ENCODE measurements around the gene ADGRE1. TPM values are rescaled to one million over a fixed set of nuclear protein-coding genes. Genes with fewer than 3 reads are reported as not detected.

The ADGRE1 gene
- total RNA-seq, 4 donors from 2014 or later, result 0.13 TPM; not detected in 3

DNA sequence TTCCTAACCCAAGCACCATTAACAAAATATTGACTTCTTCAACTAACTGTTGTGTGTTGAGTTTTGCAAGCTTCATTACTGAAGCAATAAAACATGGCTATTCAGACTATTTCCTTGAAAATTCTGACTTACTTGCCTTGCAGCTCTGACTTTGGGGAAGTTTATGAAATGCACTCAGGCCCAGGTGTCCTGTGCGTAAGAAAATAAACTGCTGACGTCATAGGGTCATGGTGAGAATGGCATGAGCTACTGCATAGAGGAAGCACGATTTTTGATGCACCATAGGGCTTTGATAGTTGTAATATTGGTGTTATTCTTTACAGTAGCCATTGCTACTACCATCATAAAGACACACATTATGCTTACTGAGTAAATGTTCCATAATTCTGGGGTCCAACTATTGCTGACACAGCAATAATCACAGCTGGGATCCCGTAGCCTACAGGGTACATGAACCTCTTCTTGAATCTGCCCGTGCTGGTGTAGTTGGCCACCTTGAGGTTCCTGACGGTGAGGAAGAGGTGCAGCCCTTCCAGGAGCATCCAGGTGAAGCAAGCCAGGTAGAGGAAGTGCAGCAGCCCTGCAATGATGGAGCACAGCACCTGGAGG is 76.0 kb downstream of the ADGRE1 start:
- H3K36me3 ChIP-seq, result no peaks in the 10 kb centered on the region
- H3K4me1 ChIP-seq, result no peaks in the 10 kb centered on the region
- no peak for TF ChIP-seq POLR2A (IDR thresholded peaks at IDR 0.05)
- TF ChIP-seq EP300 (IDR thresholded peaks at IDR 0.05), result no peak
- no peak for TF ChIP-seq POLR2AphosphoS5 (IDR thresholded peaks at IDR 0.05)
- TF ChIP-seq, protein P1, sequence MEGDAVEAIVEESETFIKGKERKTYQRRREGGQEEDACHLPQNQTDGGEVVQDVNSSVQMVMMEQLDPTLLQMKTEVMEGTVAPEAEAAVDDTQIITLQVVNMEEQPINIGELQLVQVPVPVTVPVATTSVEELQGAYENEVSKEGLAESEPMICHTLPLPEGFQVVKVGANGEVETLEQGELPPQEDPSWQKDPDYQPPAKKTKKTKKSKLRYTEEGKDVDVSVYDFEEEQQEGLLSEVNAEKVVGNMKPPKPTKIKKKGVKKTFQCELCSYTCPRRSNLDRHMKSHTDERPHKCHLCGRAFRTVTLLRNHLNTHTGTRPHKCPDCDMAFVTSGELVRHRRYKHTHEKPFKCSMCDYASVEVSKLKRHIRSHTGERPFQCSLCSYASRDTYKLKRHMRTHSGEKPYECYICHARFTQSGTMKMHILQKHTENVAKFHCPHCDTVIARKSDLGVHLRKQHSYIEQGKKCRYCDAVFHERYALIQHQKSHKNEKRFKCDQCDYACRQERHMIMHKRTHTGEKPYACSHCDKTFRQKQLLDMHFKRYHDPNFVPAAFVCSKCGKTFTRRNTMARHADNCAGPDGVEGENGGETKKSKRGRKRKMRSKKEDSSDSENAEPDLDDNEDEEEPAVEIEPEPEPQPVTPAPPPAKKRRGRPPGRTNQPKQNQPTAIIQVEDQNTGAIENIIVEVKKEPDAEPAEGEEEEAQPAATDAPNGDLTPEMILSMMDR (IDR thresholded peaks at IDR 0.05), result no peak
- 63 to 65% methylated on average over 5 to 6 of the region's 6 CpGs for WGBS, 2 donors (ENCODE audit: low coverage in 1 of 2)
- no peak overlapping the region for H3K27ac ChIP-seq
- ATAC-seq, result no peak
- H3K27me3 ChIP-seq, result peaks cover 24% of the 10 kb centered on the region
- H3K4me3 ChIP-seq, result no peak overlapping the region
- H3K9me3 ChIP-seq, result peaks cover 0 to 4% (median 0%) of the 10 kb centered on the region in 3 donors

DNA sequence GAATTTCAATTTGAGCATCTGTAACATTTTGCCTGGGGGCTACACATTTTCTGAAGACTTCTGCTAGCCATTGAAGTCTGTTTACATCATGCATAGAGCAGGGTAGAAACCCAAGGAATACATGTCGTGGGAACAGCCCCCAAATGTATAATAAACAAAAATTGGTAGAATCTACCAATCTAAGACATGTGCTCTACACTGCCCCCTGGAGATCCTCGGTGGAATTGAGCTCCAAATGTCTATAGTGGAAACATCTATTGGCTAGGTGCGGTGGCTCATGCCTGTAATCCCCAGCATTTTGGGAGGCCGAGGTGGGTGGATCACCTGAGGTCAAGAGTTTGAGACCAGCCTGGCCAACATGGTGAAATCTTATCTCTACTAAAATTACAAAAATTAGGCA is 76.6 kb downstream of the ADGRE1 start:
- ATAC-seq, result no peak
- TF ChIP-seq EP300 (IDR thresholded peaks at IDR 0.05) (no peak), POLR2AphosphoS5 (IDR thresholded peaks at IDR 0.05) (no peak), POLR2A (IDR thresholded peaks at IDR 0.05) (no peak)
- TF ChIP-seq, protein P1 (IDR thresholded peaks at IDR 0.05), result no peak
- Histone ChIP-seq H3K27me3 (peaks cover 18% of the 10 kb centered on the region), H3K27ac (no peak overlapping the region), H3K4me3 (no peak overlapping the region), H3K36me3 (no peaks in the 10 kb centered on the region), H3K9me3 (peaks cover 0 to 4% (median 0%) of the 10 kb centered on the region in 3 donors), H3K4me1 (no peaks in the 10 kb centered on the region)
- 29 to 40% methylated on average over 1 to 4 of the region's 4 CpGs for WGBS, 2 donors (ENCODE audit: low coverage in 1 of 2)

DNA sequence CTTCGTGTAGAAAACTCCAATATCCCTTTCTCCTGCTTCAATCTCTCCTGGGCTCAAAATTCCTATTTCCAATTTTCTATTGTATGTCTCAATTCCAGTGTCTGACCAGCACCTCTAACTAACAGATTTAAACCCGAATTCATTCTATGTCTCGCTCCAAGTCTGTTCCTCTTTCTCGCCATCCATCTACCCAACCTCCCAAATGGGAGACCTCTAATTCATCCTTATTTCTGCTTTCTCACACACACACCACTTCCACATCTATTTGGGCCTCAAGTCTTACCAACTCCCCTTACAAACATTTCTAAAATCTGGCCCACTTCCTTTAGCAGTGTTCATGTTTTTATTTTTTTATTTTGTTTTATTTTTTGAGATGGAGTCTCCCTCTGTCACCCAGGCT is 80.6 kb downstream of the ADGRE1 start:
- no peaks in the 10 kb centered on the region for H3K36me3 ChIP-seq
- WGBS, 2 donors (ENCODE audit: low coverage in 1 of 2), result 69 to 89% methylated on average over 3 to 4 of the region's 4 CpGs
- H3K27ac ChIP-seq, result no peak overlapping the region
- H3K27me3 ChIP-seq, result peaks cover 14% of the 10 kb centered on the region
- no peak for ATAC-seq
- H3K9me3 ChIP-seq, result no peaks in the 10 kb centered on the region
- no peaks in the 10 kb centered on the region for H3K4me1 ChIP-seq
- TF ChIP-seq POLR2AphosphoS5 (IDR thresholded peaks at IDR 0.05) (no peak), POLR2A (IDR thresholded peaks at IDR 0.05) (no peak), EP300 (IDR thresholded peaks at IDR 0.05) (no peak)
- TF ChIP-seq, protein P1 (IDR thresholded peaks at IDR 0.05), result no peak
- no peak overlapping the region for H3K4me3 ChIP-seq

DNA sequence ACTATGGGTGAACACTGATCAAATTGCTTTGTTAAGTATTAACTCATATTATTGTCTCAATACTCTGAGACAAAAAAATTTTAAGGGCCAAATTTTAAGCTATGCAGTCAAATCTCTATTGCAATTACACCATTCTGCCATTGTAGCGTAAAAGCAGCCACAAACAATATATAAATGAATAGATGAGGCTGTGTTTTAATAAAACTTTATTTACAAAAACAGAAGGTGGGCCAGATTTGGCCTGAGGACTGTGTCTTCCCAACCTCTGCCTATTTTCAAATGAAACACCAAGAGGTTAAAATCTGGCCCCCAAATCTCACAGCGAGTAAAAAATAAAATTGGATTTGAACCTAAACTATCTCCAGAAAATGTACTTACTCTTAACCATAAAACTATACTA is 82.1 kb downstream of the ADGRE1 start:
- Histone ChIP-seq H3K27ac (no peak overlapping the region), H3K9me3 (no peaks in the 10 kb centered on the region), H3K4me3 (no peak overlapping the region), H3K4me1 (no peaks in the 10 kb centered on the region), H3K36me3 (no peaks in the 10 kb centered on the region), H3K27me3 (peaks cover 17% of the 10 kb centered on the region)
- ATAC-seq, result no peak
- 63 to 67% methylated on average over 2 of the region's 2 CpGs for WGBS, 2 donors (ENCODE audit: low coverage in 1 of 2)
- no peak for TF ChIP-seq POLR2A (IDR thresholded peaks at IDR 0.05)
- TF ChIP-seq, protein P1 (IDR thresholded peaks at IDR 0.05), result no peak
- TF ChIP-seq POLR2AphosphoS5 (IDR thresholded peaks at IDR 0.05), result no peak
- TF ChIP-seq EP300 (IDR thresholded peaks at IDR 0.05), result no peak

DNA sequence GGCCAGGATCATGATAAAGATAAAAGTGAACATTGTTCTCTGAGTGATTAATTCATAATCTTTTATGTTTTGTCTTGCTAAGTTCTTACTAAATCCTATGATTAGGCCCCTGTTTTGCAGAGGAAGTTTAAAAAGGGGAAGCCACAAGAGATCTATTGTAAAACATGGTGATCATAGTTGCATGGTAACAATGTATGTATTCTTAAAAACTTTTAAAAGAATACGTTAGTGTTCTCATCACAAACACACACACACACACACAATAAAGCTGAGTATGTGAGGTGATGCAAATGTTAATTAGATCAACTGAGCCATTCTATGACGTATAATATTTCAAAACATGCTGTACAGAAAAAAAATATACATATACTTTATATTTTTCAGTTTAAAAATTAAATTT is 82.6 kb downstream of the ADGRE1 start:
- Histone ChIP-seq H3K4me3 (no peak overlapping the region), H3K9me3 (no peaks in the 10 kb centered on the region), H3K27ac (no peak overlapping the region), H3K27me3 (peaks cover 13% of the 10 kb centered on the region), H3K4me1 (no peaks in the 10 kb centered on the region), H3K36me3 (no peaks in the 10 kb centered on the region)
- TF ChIP-seq POLR2A (IDR thresholded peaks at IDR 0.05), result no peak
- TF ChIP-seq EP300 (IDR thresholded peaks at IDR 0.05), result no peak
- no peak for TF ChIP-seq POLR2AphosphoS5 (IDR thresholded peaks at IDR 0.05)
- TF ChIP-seq, protein P1 (IDR thresholded peaks at IDR 0.05), result no peak
- WGBS, 2 donors (ENCODE audit: low coverage in 1 of 2), result 46 to 64% methylated on average over 2 of the region's 2 CpGs
- ATAC-seq, result no peak
